GM23338 (cell line): Measurements from ENCODE around the gene GATAD2A. TPM values are rescaled to one million over a fixed set of nuclear protein-coding genes. Genes with fewer than 3 reads are reported as not detected.

Experiments
- ATAC-seq: fragments of 200-7000 bp; cut with Tn5 transposase; 3 replicates; pipeline ENCODE4 v1.9.1; 2020
- DNase-seq: peaks from one replicate; pipeline ENCODE4 v3.0.0-alpha.2; 2015; ENCODE audit warnings: low spot score
- H2AFZ ChIP-seq: fragments of 200-600 bp; sonication (generic); 2 replicates; pipeline ENCODE4 v1.8.0; 2016; ENCODE audit warnings: antibody characterized with exemption, mild to moderate bottlenecking, moderate library complexity
- H3F3A ChIP-seq: fragments of 200-600 bp; sonication (generic); replicated peaks from 2 replicates; pipeline ENCODE4 v1.8.0; 2017; ENCODE audit warnings: antibody characterized with exemption, mixed run types, low read depth
- H3K27ac ChIP-seq: fragments of 200-600 bp; sonication (generic); 2 replicates; pipeline ENCODE4 v1.6.1; 2016; ENCODE audit warnings: low read depth
- H3K27me3 ChIP-seq: fragments of 200-600 bp; sonication (generic); 2 replicates; pipeline ENCODE4 v1.8.0; 2016; ENCODE audit warnings: mild to moderate bottlenecking, mixed run types, moderate library complexity; ENCODE audit not compliant: insufficient read depth
- H3K36me3 ChIP-seq: fragments of 200-600 bp; sonication (generic); 2 replicates; pipeline ENCODE4 v1.8.0; 2016; ENCODE audit warnings: mild to moderate bottlenecking; ENCODE audit not compliant: insufficient read depth
- H3K4me1 ChIP-seq: fragments of 200-600 bp; sonication (generic); 2 replicates; pipeline ENCODE4 v1.8.0; 2016; ENCODE audit warnings: mild to moderate bottlenecking, moderate library complexity; ENCODE audit not compliant: insufficient read depth
- H3K4me2 ChIP-seq: fragments of 200-600 bp; sonication (generic); 2 replicates; pipeline ENCODE4 v1.7.1; 2017; ENCODE audit warnings: mixed run types
- H3K4me3 ChIP-seq: fragments of 200-600 bp; sonication (generic); 2 replicates; pipeline ENCODE4 v1.6.1; 2016; ENCODE audit warnings: mixed run types
- H3K79me2 ChIP-seq: fragments of 200-600 bp; sonication (generic); replicated peaks from 2 replicates; pipeline ENCODE4 v1.8.0; 2017; ENCODE audit warnings: mild to moderate bottlenecking; ENCODE audit not compliant: insufficient read depth
- H3K9me2 ChIP-seq: fragments of 200-600 bp; sonication (generic); 2 replicates; pipeline ENCODE4 v1.8.0; 2017; ENCODE audit not compliant: insufficient read depth
- H4K20me1 ChIP-seq: fragments of 200-600 bp; sonication (generic); replicated peaks from 2 replicates; pipeline ENCODE4 v1.8.0; 2017; ENCODE audit warnings: mild to moderate bottlenecking; ENCODE audit not compliant: insufficient read depth
- H3K27ac Mint-ChIP-seq: 2 replicates; pipeline ENCODE4 v1.8.0; 2020; ENCODE audit warnings: inconsistent platforms, mild to moderate bottlenecking, moderate library complexity, mixed read lengths
- H3K27me3 Mint-ChIP-seq: 3 replicates; pipeline ENCODE4 v1.8.0; 2022; ENCODE audit warnings: low read depth, mild to moderate bottlenecking, moderate library complexity, mixed read lengths, inconsistent platforms; ENCODE audit not compliant: insufficient read depth, poor library complexity
- H3K36me3 Mint-ChIP-seq: 3 replicates; pipeline ENCODE4 v1.8.0; 2021; ENCODE audit warnings: low read depth, mild to moderate bottlenecking, inconsistent platforms, moderate library complexity, mixed read lengths
- H3K4me1 Mint-ChIP-seq: 3 replicates; pipeline ENCODE4 v1.8.0; 2020; ENCODE audit warnings: mild to moderate bottlenecking, inconsistent platforms, mixed read lengths
- H3K4me3 Mint-ChIP-seq: 3 replicates; pipeline ENCODE4 v1.8.0; 2021; ENCODE audit warnings: moderate library complexity, mild to moderate bottlenecking, inconsistent platforms, mixed read lengths
- H3K9me3 Mint-ChIP-seq: 3 replicates; pipeline ENCODE4 v1.8.0; 2020; ENCODE audit warnings: moderate library complexity, mild to moderate bottlenecking, inconsistent platforms, mixed read lengths
- CREB1 ChIP-seq: fragments of 250-450 bp; sonication (Bioruptor Pico); IDR thresholded peaks from 2 replicates; pipeline ENCODE4 v1.5.0; 2020; ENCODE audit warnings: low read depth, mild to moderate bottlenecking, moderate library complexity
- JUNB ChIP-seq: IDR thresholded peaks from one replicate; pipeline ENCODE4 v1.6.1; 2016; ENCODE audit warnings: antibody characterized with exemption; ENCODE audit not compliant: unreplicated experiment
- STAT1 ChIP-seq: IDR thresholded peaks from one replicate; pipeline ENCODE4 v1.6.1; 2016; ENCODE audit warnings: antibody characterized with exemption; ENCODE audit not compliant: unreplicated experiment
- polyA plus RNA-seq: library from polyadenylated mRNA; unstranded; fragments of >200 nt; fragmentation: Nextera tagmentation; extraction: Ambion mirVana; gene quantifications from 2 replicates; pipeline ENCODE4 v1.2.1, GENCODE V29; 2016
- total RNA-seq: library from RNA; depleted of rRNA; stranded (reverse); fragments of >200 nt; shearing (Covaris generic); gene quantifications from 2 replicates; pipeline ENCODE4 v1.2.3, GENCODE V29; 2014
- TF ChIP-seq, protein P1 (sequence below): IDR thresholded peaks from one replicate; pipeline ENCODE4 v1.6.1; 2018; ENCODE audit warnings: antibody characterized with exemption; ENCODE audit not compliant: unreplicated experiment
- TF ChIP-seq, protein P2 (sequence below), 2 experiments: fragments of 200-600 bp in 1 of 2; sonication (generic) in 1 of 2; conservative IDR thresholded peaks; 2 replicates each; pipeline versions ENCODE4 v1.5.1 to v1.6.1; 2016 to 2017; ENCODE audit warnings: antibody characterized with exemption in 2 of 2, low read depth in 2 of 2, mild to moderate bottlenecking in 2 of 2, moderate library complexity in 1 of 2

GATAD2A gene
- total and polyA plus RNA-seq, 2 experiments from 2014 or later = 40.0 to 151 TPM

DNA sequence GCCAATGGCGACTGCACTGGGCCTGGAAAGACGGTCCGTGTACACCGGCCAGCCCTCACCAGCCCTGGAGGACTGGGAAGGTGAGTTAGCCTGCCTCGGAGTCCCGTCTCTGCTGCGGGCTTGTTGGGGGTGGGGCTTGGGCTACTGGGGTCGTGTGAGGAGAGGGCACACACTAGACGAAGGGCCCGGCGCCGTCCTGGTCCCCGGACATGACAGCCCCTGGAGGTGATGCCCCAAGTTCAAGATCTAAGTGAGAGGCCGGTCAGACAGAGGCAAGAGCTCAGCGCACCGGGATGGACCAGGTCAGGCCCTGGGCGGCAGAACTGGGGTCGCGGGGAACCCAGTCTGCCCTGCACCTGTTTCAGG, 134.2 kb downstream of the GATAD2A start (continued):
- TF ChIP-seq, protein P1, sequence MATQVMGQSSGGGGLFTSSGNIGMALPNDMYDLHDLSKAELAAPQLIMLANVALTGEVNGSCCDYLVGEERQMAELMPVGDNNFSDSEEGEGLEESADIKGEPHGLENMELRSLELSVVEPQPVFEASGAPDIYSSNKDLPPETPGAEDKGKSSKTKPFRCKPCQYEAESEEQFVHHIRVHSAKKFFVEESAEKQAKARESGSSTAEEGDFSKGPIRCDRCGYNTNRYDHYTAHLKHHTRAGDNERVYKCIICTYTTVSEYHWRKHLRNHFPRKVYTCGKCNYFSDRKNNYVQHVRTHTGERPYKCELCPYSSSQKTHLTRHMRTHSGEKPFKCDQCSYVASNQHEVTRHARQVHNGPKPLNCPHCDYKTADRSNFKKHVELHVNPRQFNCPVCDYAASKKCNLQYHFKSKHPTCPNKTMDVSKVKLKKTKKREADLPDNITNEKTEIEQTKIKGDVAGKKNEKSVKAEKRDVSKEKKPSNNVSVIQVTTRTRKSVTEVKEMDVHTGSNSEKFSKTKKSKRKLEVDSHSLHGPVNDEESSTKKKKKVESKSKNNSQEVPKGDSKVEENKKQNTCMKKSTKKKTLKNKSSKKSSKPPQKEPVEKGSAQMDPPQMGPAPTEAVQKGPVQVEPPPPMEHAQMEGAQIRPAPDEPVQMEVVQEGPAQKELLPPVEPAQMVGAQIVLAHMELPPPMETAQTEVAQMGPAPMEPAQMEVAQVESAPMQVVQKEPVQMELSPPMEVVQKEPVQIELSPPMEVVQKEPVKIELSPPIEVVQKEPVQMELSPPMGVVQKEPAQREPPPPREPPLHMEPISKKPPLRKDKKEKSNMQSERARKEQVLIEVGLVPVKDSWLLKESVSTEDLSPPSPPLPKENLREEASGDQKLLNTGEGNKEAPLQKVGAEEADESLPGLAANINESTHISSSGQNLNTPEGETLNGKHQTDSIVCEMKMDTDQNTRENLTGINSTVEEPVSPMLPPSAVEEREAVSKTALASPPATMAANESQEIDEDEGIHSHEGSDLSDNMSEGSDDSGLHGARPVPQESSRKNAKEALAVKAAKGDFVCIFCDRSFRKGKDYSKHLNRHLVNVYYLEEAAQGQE = no peak
- TF ChIP-seq CREB1 (CRISPR knock-in tag) = no peak
- TF ChIP-seq, protein P2, sequence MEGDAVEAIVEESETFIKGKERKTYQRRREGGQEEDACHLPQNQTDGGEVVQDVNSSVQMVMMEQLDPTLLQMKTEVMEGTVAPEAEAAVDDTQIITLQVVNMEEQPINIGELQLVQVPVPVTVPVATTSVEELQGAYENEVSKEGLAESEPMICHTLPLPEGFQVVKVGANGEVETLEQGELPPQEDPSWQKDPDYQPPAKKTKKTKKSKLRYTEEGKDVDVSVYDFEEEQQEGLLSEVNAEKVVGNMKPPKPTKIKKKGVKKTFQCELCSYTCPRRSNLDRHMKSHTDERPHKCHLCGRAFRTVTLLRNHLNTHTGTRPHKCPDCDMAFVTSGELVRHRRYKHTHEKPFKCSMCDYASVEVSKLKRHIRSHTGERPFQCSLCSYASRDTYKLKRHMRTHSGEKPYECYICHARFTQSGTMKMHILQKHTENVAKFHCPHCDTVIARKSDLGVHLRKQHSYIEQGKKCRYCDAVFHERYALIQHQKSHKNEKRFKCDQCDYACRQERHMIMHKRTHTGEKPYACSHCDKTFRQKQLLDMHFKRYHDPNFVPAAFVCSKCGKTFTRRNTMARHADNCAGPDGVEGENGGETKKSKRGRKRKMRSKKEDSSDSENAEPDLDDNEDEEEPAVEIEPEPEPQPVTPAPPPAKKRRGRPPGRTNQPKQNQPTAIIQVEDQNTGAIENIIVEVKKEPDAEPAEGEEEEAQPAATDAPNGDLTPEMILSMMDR (conservative IDR thresholded peaks at IDR 0.05; ENCODE audit: low read depth in 2 of 2) = no peak
- TF ChIP-seq STAT1 = no peak

DNA sequence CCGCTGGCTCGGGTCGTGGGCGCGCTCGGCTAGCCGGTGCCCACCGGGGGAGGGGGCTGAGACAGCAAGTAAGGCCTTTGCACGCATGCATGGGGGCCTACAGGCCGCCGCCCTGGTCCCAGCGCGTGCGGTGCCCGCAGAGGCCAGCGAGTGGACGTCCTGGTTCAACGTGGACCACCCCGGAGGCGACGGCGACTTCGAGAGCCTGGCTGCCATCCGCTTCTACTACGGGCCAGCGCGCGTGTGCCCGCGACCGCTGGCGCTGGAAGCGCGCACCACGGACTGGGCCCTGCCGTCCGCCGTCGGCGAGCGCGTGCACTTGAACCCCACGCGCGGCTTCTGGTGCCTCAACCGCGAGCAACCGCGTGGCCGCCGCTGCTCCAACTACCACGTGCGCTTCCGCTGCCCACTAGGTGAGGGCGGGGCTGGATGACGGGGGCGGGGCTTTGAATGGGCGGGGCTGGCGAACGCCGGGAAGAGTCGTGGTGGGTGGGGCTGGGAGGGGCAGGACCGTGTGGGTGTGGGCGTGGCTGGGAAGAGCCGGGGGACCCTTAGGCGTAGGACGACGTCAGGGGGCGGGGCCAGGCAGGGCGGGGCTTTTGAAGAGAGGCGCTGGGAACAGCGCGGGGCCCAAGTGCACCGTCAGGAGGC, 134.7 kb downstream of the GATAD2A start:
- Mint-ChIP-seq H3K27me3 (peaks cover 26% of the 10 kb centered on the region), H3K4me1 (peaks cover 8% of the 10 kb centered on the region; the same call in 2 of the 3 replicates), H3K36me3 (no peaks in the 10 kb centered on the region; the same call in 2 of the 3 replicates), H3K9me3 (no peaks in the 10 kb centered on the region), H3K4me3 (peak overlapping the region; percentile 68; the same call in 2 of the 3 replicates), H3K27ac (peak overlapping the region; percentile 88; the same call in 1 of the 2 replicates)
- H2AFZ ChIP-seq = peak overlapping the region; percentile 87; the same call in 1 of the 2 replicates
- no peaks in the 10 kb centered on the region for H3K9me2 ChIP-seq
- peak overlapping the region; percentile 74 for H3K4me3 ChIP-seq
- peaks cover 5% of the 10 kb centered on the region; the same call in 1 of the 2 replicates for H3K4me1 ChIP-seq
- peaks cover 30% of the 10 kb centered on the region for H3K27me3 ChIP-seq
- peak overlapping the region; percentile 97 for H3K4me2 ChIP-seq
- no peaks in the 10 kb centered on the region for H3K36me3 ChIP-seq
- DNase-seq (peak; percentile 98), ATAC-seq (peak; percentile 44)
- 0 out of 2 replicates have a peak, but pooled peaks cover 5% of the 10 kb centered on the region for H4K20me1 ChIP-seq
- TF ChIP-seq JUNB (no peak), CREB1 (CRISPR knock-in tag) (peak; percentile 70)
- H3F3A ChIP-seq = peaks cover 15% of the 10 kb centered on the region; the same call in 1 of the 2 replicates
- H3K79me2 ChIP-seq = no peaks in the 10 kb centered on the region
- no peak overlapping the region for H3K27ac ChIP-seq
